ENCODE results near the gene DUSP22. TPM values are rescaled to one million over a fixed set of nuclear protein-coding genes. Genes with fewer than 3 reads are reported as not detected.

Gene DUSP22
- total and polyA plus RNA-seq, 2 of the 8 experiments (the other 6 are each of a cell fraction or from before 2014, with no cell fraction given): 15.5 to 32.4 TPM

- TF ChIP-seq CHD7 (IDR thresholded peaks at IDR 0.05; ENCODE audit: insufficient replicate concordance, low read length): no peak
- no peak for TF ChIP-seq SRF (IDR thresholded peaks at IDR 0.05; ENCODE audit: low read depth, low read length)
- TF ChIP-seq FOSL1 (IDR thresholded peaks at IDR 0.05; ENCODE audit: insufficient read depth, low read depth, low read length): no peak
- no peak for TF ChIP-seq MAX (IDR thresholded peaks at IDR 0.05)
- TF ChIP-seq JUND (IDR thresholded peaks at IDR 0.05; ENCODE audit: low read length): no peak
- no peak for TF ChIP-seq KDM4A (IDR thresholded peaks at IDR 0.05; ENCODE audit: low read depth, low read length, severe bottlenecking)
- TF ChIP-seq BRCA1 (IDR thresholded peaks at IDR 0.05; ENCODE audit: low read depth, low read length): no peak
- no peak for TF ChIP-seq EZH2 (IDR thresholded peaks at IDR 0.05; ENCODE audit: low read depth, low read length, severe bottlenecking)
Measured at GRCh38 chr6:358847-359246, 66.6 kb downstream of the DUSP22 start (continued).
